Cortex of kidney (tissue), 1 donor: ENCODE measurements around the gene NFIL3.
"Not testable (repeated sequence)": the region's sequence is repeated elsewhere in the genome, so short reads cannot be mapped to it uniquely, and the experiment has no call there.

Experiments
- DNase-seq: peaks from one replicate; lab custom pipeline; 2025; lab: John Stamatoyannopoulos, UW

Gene NFIL3

DNA sequence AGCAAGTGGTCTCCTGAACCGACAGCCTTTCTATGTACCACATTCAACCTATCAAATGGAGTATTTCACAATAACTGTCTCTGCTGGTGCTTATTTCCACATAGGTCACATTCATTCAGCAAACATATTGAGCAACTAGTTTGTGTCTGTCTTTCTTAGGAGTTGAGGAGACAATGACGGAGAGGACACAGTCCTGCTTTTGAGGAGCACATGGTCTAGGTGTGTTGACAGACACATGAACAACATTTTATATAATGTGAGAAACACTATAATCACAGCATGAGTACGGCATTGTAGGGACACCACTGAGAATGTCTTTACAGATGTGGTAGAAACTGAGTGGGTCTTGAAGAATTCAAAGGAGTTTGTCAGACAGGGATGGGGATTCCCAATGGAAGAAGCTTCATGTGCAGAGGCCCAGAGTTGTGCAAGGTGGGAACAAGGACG lies 28.5 kb downstream of the NFIL3 start:
- no peak for DNase-seq

DNA sequence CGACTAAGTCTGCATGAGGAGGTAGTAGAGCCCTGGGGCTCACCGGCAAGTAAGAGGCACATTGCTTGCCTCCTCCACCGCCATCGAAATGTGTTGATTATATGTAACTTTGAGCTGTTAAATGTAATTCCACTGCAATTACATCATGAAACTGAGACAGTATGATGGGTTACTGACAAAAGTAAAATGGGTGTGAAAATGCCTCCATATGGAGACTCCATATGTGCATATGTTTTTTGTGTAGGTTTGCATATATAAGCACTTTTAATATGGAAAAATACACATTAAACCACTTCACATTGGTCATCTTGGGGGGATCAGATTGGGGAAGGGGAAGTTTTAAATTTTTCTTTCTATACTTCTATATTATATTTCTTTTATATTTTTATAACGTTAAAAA lies 29.8 kb downstream of the NFIL3 start:
- no peak for DNase-seq

DNA sequence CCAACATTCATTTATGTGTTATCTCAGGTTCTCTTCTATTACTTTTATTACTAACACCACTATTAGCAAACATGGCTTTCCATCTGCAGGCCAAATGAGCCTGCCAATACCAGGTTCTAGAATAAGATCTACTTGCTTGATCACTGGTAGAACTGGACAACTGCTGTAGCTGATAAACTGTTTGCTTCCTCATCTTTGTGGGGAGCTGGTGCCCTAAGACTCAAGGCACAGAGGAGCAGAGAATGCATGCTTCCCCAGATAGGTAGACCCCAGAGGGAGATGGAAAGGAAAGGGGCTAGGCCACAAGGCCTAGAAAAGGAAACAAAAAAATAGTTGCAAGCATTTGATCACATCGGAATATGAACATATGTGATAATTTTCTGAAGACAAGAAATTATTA lies 31.2 kb downstream of the NFIL3 start:
- DNase-seq = no peak

- no peak for DNase-seq
Observed at GRCh38 chr9:91391818-91392217, 31.8 kb downstream of the NFIL3 start.

GRCh38 chr9:91391412-91391811 lies 32.2 kb downstream of the NFIL3 start:
- DNase-seq = no peak

GRCh38 chr9:91389686-91390085 lies 33.9 kb downstream of the NFIL3 start:
- DNase-seq = not testable (repeated sequence)

- DNase-seq = no peak
Observed at GRCh38 chr9:91386765-91387164, 36.9 kb downstream of the NFIL3 start.

DNA sequence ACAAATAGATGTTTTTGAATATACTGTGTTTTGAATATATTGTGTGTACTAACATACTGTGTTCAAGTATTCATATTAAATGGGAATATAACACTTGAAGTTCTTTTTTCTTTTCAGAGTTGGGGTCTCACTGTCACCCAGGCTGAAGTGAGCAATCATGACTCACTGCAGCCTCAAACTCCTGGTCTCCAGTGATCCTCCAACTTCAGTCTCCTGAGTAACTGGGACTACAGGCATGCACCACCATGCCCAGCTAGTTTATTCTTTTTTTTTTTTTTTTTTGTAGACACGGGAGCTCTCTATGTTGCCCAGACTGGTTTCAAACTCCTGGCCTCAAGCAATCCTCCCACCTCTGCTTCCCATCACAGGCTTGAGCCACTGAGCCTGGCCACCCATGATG lies 38.7 kb downstream of the NFIL3 start:
- DNase-seq = no peak

DNA sequence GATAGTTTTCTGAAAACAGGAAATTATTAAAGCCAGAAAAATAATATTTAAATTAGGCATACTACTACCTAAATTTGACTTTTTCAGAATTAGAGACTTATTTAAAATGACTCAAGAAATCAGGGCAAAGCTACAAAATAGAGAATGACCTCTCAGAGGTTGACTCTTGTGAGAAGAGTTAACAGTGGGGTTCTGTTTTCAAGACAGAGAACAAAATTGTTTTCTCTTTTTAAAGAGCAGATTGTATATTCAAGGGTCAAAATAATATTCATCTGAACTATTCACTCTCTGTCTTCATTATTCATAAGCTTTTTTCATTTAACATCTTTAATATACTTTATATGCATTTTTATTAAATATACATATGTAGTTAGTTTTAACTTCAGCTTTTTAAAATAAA lies 40.1 kb downstream of the NFIL3 start:
- DNase-seq = no peak

GRCh38 chr9:91382298-91382697 lies 41.3 kb downstream of the NFIL3 start:
- DNase-seq = no peak

DNA sequence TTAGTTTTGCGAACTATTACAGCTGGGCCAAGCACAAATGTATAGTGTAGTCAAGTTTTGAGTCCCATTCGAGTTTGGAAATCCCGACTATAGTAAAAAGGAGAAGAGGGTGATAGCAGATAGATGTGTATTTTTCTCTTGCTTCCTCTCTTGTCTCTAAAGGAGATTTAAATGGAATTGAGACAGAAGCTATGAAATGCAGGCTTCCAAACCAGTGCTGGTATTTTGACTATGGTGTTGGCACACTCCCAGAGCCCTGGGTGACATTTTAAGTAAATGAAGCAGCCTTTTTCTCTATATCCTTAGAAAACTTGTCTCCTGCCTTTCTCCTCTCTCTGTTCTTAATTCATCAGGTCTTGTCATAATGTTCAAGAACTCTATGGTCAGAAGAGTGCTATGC lies 44.2 kb downstream of the NFIL3 start:
- DNase-seq = no peak

DNA sequence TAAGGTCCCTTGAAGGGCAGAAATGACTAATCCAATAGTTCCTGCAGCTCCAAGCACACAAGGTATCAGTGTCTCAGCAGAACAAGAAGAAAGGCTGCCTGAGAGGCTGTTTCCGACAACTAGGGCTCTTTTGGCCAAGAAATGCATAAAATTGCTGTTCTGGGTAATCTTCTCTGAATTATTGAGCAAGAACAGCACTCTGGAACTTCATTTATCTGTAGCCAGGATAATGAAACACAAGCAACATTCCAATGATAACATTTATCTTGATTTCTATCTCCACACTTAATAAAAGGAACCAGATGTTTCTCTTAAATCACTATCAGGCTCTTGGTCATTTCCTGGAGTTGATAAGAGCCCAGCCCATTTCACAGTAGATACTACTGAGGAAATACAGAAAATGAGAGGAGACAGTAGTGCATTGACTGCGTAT lies 44.9 kb downstream of the NFIL3 start:
- no peak for DNase-seq

DNA sequence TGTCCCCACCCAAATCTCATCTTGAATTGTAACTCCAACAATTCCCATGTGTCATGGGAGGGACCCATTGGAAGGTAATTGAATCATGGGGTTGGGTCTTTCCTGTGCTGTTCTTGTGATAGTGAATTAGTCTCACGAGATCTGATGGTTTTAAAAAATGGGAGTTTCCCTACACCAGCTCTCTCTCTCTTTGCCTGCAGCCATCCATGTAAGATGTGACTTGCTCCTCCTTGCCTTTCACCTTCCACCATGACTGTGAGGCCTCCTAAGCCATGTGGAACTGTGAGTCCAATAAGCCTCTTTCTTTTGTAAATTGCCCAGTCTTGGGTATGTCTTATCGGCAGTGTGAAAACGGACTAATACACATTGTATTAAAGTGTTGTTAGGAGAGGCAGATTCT lies 45.6 kb downstream of the NFIL3 start:
- not testable (repeated sequence) for DNase-seq

GRCh38 chr9:91376239-91376638 lies 47.4 kb downstream of the NFIL3 start:
- DNase-seq = no peak

- DNase-seq = no peak
Observed at GRCh38 chr9:91374939-91375338, 48.7 kb downstream of the NFIL3 start.

DNA sequence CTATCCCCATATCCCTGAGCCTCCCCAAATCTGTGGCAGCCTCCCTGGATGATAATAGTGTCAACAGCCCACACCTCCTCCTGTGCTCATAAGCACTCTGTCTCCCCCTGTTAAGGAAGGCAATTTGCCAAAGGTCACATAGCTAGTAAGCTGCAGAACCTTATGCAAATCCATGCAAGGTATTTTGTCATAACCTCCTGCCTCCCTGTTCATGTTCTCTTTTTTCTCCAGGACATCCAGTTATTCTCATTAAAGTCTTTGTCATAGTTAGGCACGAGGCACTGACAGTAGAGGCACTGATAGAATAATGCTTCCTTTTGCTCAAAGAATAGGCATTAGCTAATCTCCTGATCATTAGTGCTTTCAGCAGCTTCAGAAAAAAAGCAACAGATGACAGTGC lies 51.7 kb downstream of the NFIL3 start:
- no peak for DNase-seq

GRCh38 chr9:91370006-91370405 lies 53.6 kb downstream of the NFIL3 start:
- DNase-seq = not testable (repeated sequence)

DNA sequence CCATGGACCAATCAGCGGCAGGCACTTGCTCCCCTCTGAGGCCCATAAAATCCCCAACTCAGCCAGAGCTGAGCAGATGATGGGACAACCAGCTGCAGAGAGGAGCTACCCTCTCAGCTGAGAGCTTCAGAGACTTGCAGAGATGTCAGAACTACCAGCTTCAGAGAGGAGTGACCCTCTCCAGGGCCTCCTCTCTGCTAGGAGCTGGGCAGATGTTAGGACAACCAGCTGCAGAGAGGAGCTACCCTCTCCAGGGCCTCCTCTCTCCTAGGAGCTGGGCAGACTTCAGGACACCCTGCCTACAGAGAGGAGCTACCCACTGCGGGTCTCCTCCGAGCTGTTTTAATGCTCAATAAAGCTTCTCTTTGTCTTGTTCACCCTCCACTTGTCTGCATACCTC lies 58.9 kb downstream of the NFIL3 start:
- DNase-seq = no peak

DNA sequence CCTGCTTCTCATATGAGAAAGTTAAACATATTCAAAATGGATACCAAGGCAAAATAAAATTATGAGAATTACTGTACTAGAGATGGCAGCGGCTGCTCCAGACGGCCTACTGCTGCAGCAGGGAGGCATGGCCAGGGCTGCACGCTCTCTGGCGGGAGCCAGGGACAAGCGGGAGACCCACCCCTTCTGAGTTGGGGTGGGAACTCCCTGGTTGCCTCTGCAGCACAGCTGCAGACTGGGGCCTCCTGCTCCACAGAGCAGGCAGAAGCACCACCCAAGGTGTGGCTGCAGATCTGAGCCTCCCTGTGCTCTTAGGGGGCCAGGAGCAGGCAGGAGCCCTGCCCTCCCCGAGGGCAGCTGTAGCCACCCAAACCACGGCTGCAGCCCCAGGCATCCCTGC lies 59.6 kb downstream of the NFIL3 start:
- DNase-seq = no peak

DNA sequence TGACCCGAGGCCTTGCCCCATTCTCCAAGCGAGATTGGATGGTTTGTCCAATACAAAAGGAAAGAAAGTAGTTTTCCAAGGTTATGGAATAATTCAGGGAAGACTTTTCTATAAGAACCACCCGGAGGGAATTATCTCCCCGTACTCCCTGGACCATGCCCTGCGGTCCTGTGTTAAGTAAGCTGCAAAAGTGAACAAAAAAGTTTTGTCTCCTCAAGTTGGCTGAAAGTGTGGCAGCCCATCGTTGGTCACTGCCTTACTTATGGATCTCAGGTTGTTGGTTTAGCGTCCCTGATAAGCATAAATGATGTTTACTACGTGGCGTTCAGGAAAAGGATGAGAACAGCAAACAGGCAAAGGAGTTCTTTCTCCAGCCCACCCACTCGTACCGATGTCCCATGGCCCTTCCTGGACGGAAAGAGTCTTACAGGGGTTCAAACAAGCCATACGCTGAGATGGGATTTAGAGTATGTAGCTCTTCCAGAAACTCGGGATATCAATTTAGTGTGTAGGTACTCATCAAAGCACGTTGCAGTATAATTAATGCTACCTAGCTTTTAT lies 61.5 kb downstream of the NFIL3 start:
- no peak for DNase-seq

GRCh38 chr9:91361291-91362050 lies 62.2 kb downstream of the NFIL3 start, which contains the start of gene AUH:
Gene AUH (minus strand): TSS chr9:91361918. CDS start chr9:91361889, 29 bp downstream.
- peak; percentile 47 for DNase-seq

DNA sequence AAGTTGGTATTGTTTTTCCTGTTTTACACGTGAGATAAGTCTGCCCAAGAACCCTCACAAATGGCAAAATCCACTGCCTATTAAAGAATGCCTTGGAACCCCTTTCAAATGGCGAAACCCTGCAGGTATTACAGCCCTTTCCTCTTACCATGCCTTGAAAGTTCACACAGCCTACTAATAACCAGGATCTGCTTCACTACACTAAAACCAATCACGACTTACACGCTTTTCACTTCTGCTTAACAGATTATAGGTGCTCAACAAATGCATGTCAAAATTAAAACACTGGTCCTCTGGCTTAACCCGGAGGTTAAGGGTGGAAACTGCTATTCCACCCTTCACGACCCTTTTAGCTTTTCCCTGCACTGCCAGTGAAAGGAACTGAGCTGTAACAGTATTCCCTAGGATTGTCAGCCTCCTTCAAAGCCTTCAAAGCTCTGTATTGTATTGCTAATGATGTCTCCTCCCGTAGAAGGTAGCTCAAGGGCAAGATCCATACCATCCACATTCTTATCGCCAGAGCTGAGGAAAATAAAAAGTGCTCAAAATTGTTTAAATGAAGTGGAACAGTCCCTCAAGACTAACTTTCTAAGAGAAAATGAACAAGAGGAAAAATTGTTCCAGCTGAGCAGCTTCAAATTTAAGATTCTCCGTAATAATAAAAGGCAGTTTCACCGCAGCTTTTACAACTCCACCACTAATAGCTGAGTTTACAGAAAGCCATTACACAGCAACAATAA lies 62.9 kb downstream of the NFIL3 start:
- DNase-seq = no peak
